K562 (cell line): Measurements from ENCODE around the gene ARAP1. TPM values are rescaled to one million over a fixed set of nuclear protein-coding genes. Genes with fewer than 3 reads are reported as not detected.

ENCODE experiments used
- BRD9 ChIP-seq: fragments of 450-650 bp; IDR thresholded peaks from 2 replicates; pipeline ENCODE4 v1.6.1; 2018; ENCODE audit warnings: low read depth; ENCODE audit not compliant: partially characterized antibody
- CC2D1A ChIP-seq: fragments of 450-650 bp; IDR thresholded peaks from 2 replicates; pipeline ENCODE4 v1.6.1; 2017; ENCODE audit warnings: mild to moderate bottlenecking
- FIP1L1 ChIP-seq: fragments of 200-400 bp; formaldehyde crosslinking; IDR thresholded peaks from 2 replicates; pipeline ENCODE4 v1.6.1; 2018; ENCODE audit warnings: mild to moderate bottlenecking, low read depth, low read length; ENCODE audit not compliant: poor library complexity, severe bottlenecking
- FOXP1 ChIP-seq: sonication (generic); formaldehyde crosslinking; IDR thresholded peaks from 2 replicates; pipeline ENCODE4 v1.8.0; 2022; ENCODE audit warnings: mild to moderate bottlenecking, missing genetic modification reagents
- GABPA ChIP-seq: fragments of 200-800 bp; sonication (Bioruptor generic); conservative IDR thresholded peaks from 2 replicates; pipeline ENCODE4 v1.6.1; 2016; ENCODE audit warnings: low read depth, missing genetic modification characterization, missing compliant biosample characterization
- MED1 ChIP-seq: sonication (generic); formaldehyde crosslinking; IDR thresholded peaks from 2 replicates; pipeline ENCODE4 v1.8.1; 2023; ENCODE audit warnings: missing genetic modification reagents, borderline replicate concordance
- NBN ChIP-seq: fragments of 450-650 bp; IDR thresholded peaks from 2 replicates; pipeline ENCODE4 v1.6.1; 2016; ENCODE audit warnings: low read depth, mild to moderate bottlenecking
- PHF8 ChIP-seq: fragments of 200-600 bp; sonication (generic); IDR thresholded peaks from 2 replicates; pipeline ENCODE4 v1.6.1; 2012; ENCODE audit warnings: mixed run types, mild to moderate bottlenecking, inconsistent platforms, low read length, moderate library complexity, borderline replicate concordance
- POLR2G ChIP-seq: fragments of 200-400 bp; formaldehyde crosslinking; IDR thresholded peaks from 2 replicates; pipeline ENCODE4 v1.6.1; 2017; ENCODE audit warnings: low read depth, mild to moderate bottlenecking, antibody characterized with exemption, low read length, moderate library complexity
- TAF9B ChIP-seq: fragments of 450-650 bp; IDR thresholded peaks from 2 replicates; pipeline ENCODE4 v1.6.1; 2018; ENCODE audit warnings: mild to moderate bottlenecking; ENCODE audit not compliant: partially characterized antibody
- ZNF551 ChIP-seq: fragments of 250-450 bp; sonication (Bioruptor Pico); IDR thresholded peaks from 2 replicates; pipeline ENCODE4 v1.5.0; 2021; ENCODE audit warnings: mild to moderate bottlenecking, moderate library complexity
- polyA plus RNA-seq, 8 experiments: library from polyadenylated mRNA; depleted of rRNA in 4 of 8; stranded (reverse) in 5 of 8; unstranded in 3 of 8; fragments of >200 nt; fragmentation: Nextera tagmentation in 2 of 8; fragmentation: Illumina TruSeq in 1 of 8; extraction: Ambion mirVana in 2 of 8; extraction: Trizol in 1 of 8; gene quantifications; 2 replicates each; pipeline versions ENCODE4 v1.2.1 to v1.2.3, GENCODE V29; 2011 to 2014; ENCODE audit warnings: inconsistent platforms in 1 of 8, missing spikeins in 1 of 8
- total RNA-seq, 7 experiments: library from RNA; depleted of rRNA in 6 of 7; stranded (reverse); fragments of >200 nt in 6 of 7; fragmentation: Illumina TruSeq in 2 of 7; extraction: Trizol in 2 of 7; gene quantifications; 2 replicates each; pipeline versions ENCODE4 v1.2.1 to v1.2.3, GENCODE V29; 2011 to 2021; ENCODE audit warnings: low replicate concordance in 1 of 7
- TF ChIP-seq, protein P1 (sequence below): fragments of 200-400 bp; formaldehyde crosslinking; IDR thresholded peaks from 2 replicates; pipeline ENCODE4 v1.6.1; 2017; ENCODE audit warnings: mild to moderate bottlenecking, low read depth, low read length, moderate library complexity
- TF ChIP-seq, protein P2 (sequence below): sonication (generic); formaldehyde crosslinking; IDR thresholded peaks from 2 replicates; pipeline ENCODE4 v1.8.0; 2023; ENCODE audit warnings: mild to moderate bottlenecking, missing genetic modification reagents

Gene ARAP1
- total and polyA plus RNA-seq, 9 of the 15 experiments (the other 6 are each of a cell fraction or from before 2014, with no cell fraction given): 0.23 to 67.0 (median 24.6) TPM

DNA sequence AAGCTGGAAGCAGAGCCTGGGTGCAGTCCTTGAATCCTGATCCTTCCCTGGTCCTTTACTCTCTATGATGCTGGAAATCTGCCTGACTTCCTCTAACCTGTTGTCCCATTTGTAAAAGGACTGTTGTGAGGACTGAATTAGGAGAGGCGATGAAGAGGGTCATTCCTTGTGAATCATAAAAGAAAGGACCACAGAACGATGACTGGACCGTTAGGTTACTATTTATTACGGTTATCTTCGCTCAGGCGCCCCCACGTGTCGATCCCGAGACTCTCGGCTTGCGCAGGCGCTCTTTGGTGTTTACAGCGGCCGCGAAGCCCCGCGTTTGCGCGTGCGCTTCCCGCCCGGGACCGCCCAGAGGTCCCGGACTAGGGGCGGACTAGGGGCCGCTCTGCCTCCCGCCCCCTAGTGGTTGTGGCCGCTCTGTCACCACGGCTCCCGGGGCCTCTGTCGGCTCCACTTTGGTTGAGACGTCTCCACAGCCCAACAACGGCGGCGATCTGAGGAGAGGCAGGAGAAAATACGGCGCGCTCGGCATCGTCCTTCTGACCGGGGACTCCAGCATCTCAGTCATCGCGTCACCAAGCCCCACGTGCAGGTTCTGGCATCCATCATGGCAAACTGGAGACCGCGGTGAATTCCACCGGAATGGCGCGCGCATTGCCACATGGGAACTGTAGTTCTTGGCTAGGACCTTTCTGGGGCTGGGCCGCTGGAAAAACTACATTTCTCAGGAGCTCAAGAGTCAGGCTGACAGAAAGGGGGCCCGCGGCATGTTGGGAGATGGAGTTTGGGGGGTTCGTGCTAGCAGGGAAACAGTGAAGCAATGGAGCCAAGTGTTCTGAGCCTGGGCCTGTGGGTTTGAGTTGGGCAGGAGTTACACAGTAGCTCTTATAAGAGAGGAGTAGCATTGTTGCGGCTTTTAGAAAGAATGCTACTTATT lies 41.5 kb upstream of the ARAP1 start, which contains the start of gene STARD10 (continued):
- TF ChIP-seq FIP1L1 (peak; percentile 68), CC2D1A (peak; percentile 37; the same call in 1 of the 2 replicates), ZNF551 (CRISPR knock-in tag) (no peak), NBN (peak; percentile 84; the same call in 1 of the 2 replicates), GABPA (peak; percentile 79), POLR2G (peak; percentile 79), PHF8 (peak; percentile 66; the same call in 1 of the 2 replicates), TAF9B (peak; percentile 52), MED1 (no peak), FOXP1 (CRISPR knock-in tag) (no peak), BRD9 (no peak)
- TF ChIP-seq, protein P1, sequence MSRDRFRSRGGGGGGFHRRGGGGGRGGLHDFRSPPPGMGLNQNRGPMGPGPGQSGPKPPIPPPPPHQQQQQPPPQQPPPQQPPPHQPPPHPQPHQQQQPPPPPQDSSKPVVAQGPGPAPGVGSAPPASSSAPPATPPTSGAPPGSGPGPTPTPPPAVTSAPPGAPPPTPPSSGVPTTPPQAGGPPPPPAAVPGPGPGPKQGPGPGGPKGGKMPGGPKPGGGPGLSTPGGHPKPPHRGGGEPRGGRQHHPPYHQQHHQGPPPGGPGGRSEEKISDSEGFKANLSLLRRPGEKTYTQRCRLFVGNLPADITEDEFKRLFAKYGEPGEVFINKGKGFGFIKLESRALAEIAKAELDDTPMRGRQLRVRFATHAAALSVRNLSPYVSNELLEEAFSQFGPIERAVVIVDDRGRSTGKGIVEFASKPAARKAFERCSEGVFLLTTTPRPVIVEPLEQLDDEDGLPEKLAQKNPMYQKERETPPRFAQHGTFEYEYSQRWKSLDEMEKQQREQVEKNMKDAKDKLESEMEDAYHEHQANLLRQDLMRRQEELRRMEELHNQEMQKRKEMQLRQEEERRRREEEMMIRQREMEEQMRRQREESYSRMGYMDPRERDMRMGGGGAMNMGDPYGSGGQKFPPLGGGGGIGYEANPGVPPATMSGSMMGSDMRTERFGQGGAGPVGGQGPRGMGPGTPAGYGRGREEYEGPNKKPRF: no peak
- TF ChIP-seq, protein P2, sequence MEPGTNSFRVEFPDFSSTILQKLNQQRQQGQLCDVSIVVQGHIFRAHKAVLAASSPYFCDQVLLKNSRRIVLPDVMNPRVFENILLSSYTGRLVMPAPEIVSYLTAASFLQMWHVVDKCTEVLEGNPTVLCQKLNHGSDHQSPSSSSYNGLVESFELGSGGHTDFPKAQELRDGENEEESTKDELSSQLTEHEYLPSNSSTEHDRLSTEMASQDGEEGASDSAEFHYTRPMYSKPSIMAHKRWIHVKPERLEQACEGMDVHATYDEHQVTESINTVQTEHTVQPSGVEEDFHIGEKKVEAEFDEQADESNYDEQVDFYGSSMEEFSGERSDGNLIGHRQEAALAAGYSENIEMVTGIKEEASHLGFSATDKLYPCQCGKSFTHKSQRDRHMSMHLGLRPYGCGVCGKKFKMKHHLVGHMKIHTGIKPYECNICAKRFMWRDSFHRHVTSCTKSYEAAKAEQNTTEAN (CRISPR knock-in tag): peak; percentile 54; the same call in 1 of the 2 replicates
